ENCODE results near the gene DLGAP4. TPM values are rescaled to one million over a fixed set of nuclear protein-coding genes. Genes with fewer than 3 reads are reported as not detected.

DLGAP4 gene
- total and polyA plus RNA-seq, 9 of the 15 experiments (the other 6 are each of a cell fraction or from before 2014, with no cell fraction given) = 0.31 to 34.1 (median 4.5) TPM

- TF ChIP-seq, protein P1, sequence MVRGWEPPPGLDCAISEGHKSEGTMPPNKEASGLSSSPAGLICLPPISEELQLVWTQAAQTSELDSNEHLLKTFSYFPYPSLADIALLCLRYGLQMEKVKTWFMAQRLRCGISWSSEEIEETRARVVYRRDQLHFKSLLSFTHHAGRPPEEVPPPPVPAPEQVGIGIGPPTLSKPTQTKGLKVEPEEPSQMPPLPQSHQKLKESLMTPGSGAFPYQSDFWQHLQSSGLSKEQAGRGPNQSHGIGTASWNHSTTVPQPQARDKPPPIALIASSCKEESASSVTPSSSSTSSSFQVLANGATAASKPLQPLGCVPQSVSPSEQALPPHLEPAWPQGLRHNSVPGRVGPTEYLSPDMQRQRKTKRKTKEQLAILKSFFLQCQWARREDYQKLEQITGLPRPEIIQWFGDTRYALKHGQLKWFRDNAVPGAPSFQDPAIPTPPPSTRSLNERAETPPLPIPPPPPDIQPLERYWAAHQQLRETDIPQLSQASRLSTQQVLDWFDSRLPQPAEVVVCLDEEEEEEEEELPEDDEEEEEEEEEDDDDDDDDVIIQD (CRISPR knock-in tag; IDR thresholded peaks at IDR 0.05) = no peak
- TF ChIP-seq ZNF644 (tag; IDR thresholded peaks at IDR 0.05; ENCODE audit: low read depth) (no peak), TAF1 (IDR thresholded peaks at IDR 0.05; ENCODE audit: control insufficient read depth, extremely low read depth, insufficient read depth, low read length, severe bottlenecking) (no peak), NFIC (IDR thresholded peaks at IDR 0.05) (no peak), NCOA4 (IDR thresholded peaks at IDR 0.05; ENCODE audit: partially characterized antibody) (no peak), HNRNPLL (IDR thresholded peaks at IDR 0.05; ENCODE audit: low read depth, low read length, poor library complexity, severe bottlenecking) (no peak)
Measured at GRCh38 chr20:36377348-36378326, 71.5 kb downstream of the DLGAP4 start (continued).

DNA sequence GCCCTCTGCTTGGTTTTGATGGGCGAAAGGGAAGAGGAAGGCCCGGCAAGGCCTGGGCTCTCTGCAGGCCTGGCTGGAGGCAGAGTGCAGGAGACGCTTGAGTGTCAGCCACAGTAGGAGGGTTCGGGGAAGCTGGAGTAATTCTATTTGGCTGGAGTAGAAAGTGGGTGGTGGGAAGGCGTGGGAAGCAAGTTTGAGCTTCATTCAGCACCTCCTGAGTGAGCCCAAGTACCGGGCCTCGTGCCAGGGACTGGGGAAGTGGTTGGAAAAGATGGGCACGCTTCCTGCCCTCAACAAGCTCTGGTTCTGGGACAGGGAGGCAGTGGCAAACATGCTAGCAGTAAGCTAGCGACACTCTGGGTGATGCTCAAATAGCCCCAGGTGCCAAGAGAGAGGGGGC, 72.5 kb downstream of the DLGAP4 start:
- Histone ChIP-seq H3K9me1 (ENCODE audit: control insufficient read depth, insufficient read depth, low read length) (no peaks in the 10 kb centered on the region), H3K27ac (ENCODE audit: extremely low read depth, low read depth, low read length) (no peak overlapping the region), H4K20me1 (replicated peaks; ENCODE audit: control insufficient read depth, insufficient read depth, low read length) (peaks cover 6% of the 10 kb centered on the region; the same call in 1 of the 2 replicates), H2AFZ (ENCODE audit: low read depth, low read length) (no peak overlapping the region), H3K79me2 (ENCODE audit: control insufficient read depth, insufficient read depth, low read length) (no peaks in the 10 kb centered on the region), H3K27me3 (ENCODE audit: control insufficient read depth in 2 of 2, insufficient read depth in 2 of 2, low read length in 2 of 2) (peaks cover 14 to 43% of the 10 kb centered on the region in 2 experiments; a peak in 3 of 5 replicates), H3K4me3 (no peak overlapping the region), H3K4me1 (replicated peaks in 1 of 2; ENCODE audit: control insufficient read depth in 2 of 2, insufficient read depth in 2 of 2, low read length in 2 of 2) (no peaks in the 10 kb centered on the region), H3K9ac (ENCODE audit: insufficient read depth in 1 of 2, low read depth in 2 of 2, low read length in 2 of 2) (no peak overlapping the region), H3K9me3 (replicated peaks; ENCODE audit: control insufficient read depth, insufficient read depth, low read depth, low read length) (no peaks in the 10 kb centered on the region), H3K36me3 (ENCODE audit: control insufficient read depth, insufficient read depth, low read length) (no peaks in the 10 kb centered on the region), H3K4me2 (ENCODE audit: insufficient read depth, low read length) (no peak overlapping the region)
- ChIA-PET POLR2A (no interaction called here), CTCF (ENCODE audit: low intra/inter-chr PET ratio) (no interaction called here)
- no peak for ATAC-seq
- in situ Hi-C loops (cut with MboI) (no loop called here), intact Hi-C loops (cut with micrococcal nuclease) (no loop called here)
- no peak for FAIRE-seq
- DNase-seq (ENCODE audit: extremely low read depth in 1 of 4, low spot score in 3 of 4) = no peak
- 0% methylated on average over 6 of the region's 9 CpGs for WGBS (ENCODE audit: insufficient coverage, low coverage, missing lambda C conversion rate)
- no TSS peak for BruUV-seq (replicated peaks)
- TF ChIP-seq ELF1 (tag; IDR thresholded peaks at IDR 0.05) (no peak), THRAP3 (IDR thresholded peaks at IDR 0.05; ENCODE audit: borderline replicate concordance) (no peak), TSC22D4 (tag; IDR thresholded peaks at IDR 0.05) (no peak), ZNF586 (CRISPR knock-in tag; conservative IDR thresholded peaks at IDR 0.05) (no peak)
- TF ChIP-seq, protein P2, sequence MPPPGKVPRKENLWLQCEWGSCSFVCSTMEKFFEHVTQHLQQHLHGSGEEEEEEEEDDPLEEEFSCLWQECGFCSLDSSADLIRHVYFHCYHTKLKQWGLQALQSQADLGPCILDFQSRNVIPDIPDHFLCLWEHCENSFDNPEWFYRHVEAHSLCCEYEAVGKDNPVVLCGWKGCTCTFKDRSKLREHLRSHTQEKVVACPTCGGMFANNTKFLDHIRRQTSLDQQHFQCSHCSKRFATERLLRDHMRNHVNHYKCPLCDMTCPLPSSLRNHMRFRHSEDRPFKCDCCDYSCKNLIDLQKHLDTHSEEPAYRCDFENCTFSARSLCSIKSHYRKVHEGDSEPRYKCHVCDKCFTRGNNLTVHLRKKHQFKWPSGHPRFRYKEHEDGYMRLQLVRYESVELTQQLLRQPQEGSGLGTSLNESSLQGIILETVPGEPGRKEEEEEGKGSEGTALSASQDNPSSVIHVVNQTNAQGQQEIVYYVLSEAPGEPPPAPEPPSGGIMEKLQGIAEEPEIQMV (tag; conservative IDR thresholded peaks at IDR 0.05; ENCODE audit: low read depth) = no peak
- TF ChIP-seq, protein P1 (CRISPR knock-in tag; IDR thresholded peaks at IDR 0.05) = no peak
- TF ChIP-seq, protein P3, sequence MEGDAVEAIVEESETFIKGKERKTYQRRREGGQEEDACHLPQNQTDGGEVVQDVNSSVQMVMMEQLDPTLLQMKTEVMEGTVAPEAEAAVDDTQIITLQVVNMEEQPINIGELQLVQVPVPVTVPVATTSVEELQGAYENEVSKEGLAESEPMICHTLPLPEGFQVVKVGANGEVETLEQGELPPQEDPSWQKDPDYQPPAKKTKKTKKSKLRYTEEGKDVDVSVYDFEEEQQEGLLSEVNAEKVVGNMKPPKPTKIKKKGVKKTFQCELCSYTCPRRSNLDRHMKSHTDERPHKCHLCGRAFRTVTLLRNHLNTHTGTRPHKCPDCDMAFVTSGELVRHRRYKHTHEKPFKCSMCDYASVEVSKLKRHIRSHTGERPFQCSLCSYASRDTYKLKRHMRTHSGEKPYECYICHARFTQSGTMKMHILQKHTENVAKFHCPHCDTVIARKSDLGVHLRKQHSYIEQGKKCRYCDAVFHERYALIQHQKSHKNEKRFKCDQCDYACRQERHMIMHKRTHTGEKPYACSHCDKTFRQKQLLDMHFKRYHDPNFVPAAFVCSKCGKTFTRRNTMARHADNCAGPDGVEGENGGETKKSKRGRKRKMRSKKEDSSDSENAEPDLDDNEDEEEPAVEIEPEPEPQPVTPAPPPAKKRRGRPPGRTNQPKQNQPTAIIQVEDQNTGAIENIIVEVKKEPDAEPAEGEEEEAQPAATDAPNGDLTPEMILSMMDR (IDR thresholded peaks at IDR 0.05 in 2 of 3, conservative IDR thresholded peaks at IDR 0.05 in 1 of 3; ENCODE audit: insufficient read depth in 2 of 3, low read depth in 1 of 3, low read length in 3 of 3) = no peak

All from K562 (cell line).